ENCODE results near the gene TAS1R2. TPM values are rescaled to one million over a fixed set of nuclear protein-coding genes. Genes with fewer than 3 reads are reported as not detected.

The TAS1R2 gene
- total RNA-seq, 3 donors from 2014 or later = not detected

DNA sequence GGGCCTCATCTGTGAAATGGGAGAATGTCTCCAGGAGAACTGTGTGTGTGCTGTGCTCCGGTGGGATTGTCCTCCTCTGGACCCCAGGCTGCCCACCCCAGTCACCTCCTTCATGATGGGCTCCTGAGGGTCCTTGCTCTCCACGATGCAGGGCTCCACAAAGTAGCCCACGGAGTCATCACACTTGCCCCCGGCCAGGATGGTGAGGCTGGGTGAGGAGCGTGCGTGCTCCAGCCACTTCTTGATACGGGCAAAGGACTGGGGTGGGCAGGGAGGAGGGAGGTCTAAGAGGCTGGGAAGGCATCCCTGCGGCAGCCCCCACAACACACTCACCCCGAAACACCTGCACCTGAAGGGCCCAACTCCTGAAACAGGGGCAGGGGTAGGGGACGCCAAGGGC is 16.8 kb upstream of the TAS1R2 start:
- Histone ChIP-seq H3K4me1 (ENCODE audit: low read depth) (peaks cover 4% of the 10 kb centered on the region), H3K9me3 (no peaks in the 10 kb centered on the region), H3K4me3 (no peak overlapping the region), H3K36me3 (ENCODE audit: low read depth) (no peaks in the 10 kb centered on the region)
- TF ChIP-seq CTCF (IDR thresholded peaks at IDR 0.05) = no peak
- ATAC-seq (no peak), DNase-seq (no peak)
- intact Hi-C loops (cut with DNase I, micrococcal nuclease) = no loop called here

- DNase-seq (no peak), ATAC-seq (no peak)
- Histone ChIP-seq H3K9me3 (no peaks in the 10 kb centered on the region), H3K4me1 (ENCODE audit: low read depth) (peaks cover 4% of the 10 kb centered on the region), H3K36me3 (ENCODE audit: low read depth) (no peaks in the 10 kb centered on the region), H3K4me3 (no peak overlapping the region)
- no peak for TF ChIP-seq CTCF (IDR thresholded peaks at IDR 0.05)
- intact Hi-C loops (cut with DNase I, micrococcal nuclease) = no loop called here
Observed at GRCh38 chr1:18875796-18876128, 16.3 kb upstream of the TAS1R2 start.

- TF ChIP-seq CTCF (IDR thresholded peaks at IDR 0.05) = peak; percentile 86
- no peak overlapping the region for H3K4me3 ChIP-seq
- peaks cover 4% of the 10 kb centered on the region for H3K4me1 ChIP-seq (ENCODE audit: low read depth)
- intact Hi-C loops (cut with DNase I, micrococcal nuclease) = no loop called here
- no peaks in the 10 kb centered on the region for H3K36me3 ChIP-seq (ENCODE audit: low read depth)
- DNase-seq = peak; percentile 81 to 93 (median 90)
- ATAC-seq = peak; percentile 93
- no peaks in the 10 kb centered on the region for H3K9me3 ChIP-seq
Observed at GRCh38 chr1:18875107-18875795, 15.8 kb upstream of the TAS1R2 start.

DNA sequence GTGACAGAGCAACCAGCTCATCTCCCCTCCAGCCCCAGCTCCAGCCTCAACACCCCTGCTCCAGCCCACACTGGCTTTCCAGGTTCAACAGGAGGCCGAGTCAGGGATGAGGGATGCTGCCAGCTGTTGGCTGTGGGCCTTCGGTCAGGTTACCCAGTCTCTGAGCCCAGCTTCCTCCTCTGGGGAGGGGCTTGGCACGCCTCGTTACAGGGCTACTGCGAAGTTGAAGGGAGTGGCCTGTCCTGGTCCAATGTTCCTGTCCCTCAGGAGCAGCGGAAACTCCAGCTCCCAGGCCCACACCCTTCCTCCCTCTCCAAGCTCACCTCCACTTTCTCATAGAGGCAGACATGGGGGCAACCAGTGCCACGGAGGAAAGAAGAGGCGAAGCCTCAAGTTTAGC is 15.1 kb upstream of the TAS1R2 start:
- ATAC-seq = peak; percentile 83
- H3K9me3 ChIP-seq = no peaks in the 10 kb centered on the region
- no peak overlapping the region for H3K4me3 ChIP-seq
- DNase-seq = peak in 2 of 3 donors; percentile 64 to 66
- no peak for TF ChIP-seq CTCF (IDR thresholded peaks at IDR 0.05)
- intact Hi-C loops (cut with DNase I, micrococcal nuclease) = no loop called here
- H3K4me1 ChIP-seq (ENCODE audit: low read depth) = peaks cover 4% of the 10 kb centered on the region
- H3K36me3 ChIP-seq (ENCODE audit: low read depth) = no peaks in the 10 kb centered on the region

- no peak for TF ChIP-seq CTCF (IDR thresholded peaks at IDR 0.05)
- Histone ChIP-seq H3K9me3 (no peaks in the 10 kb centered on the region), H3K4me3 (no peak overlapping the region), H3K36me3 (ENCODE audit: low read depth) (no peaks in the 10 kb centered on the region), H3K4me1 (ENCODE audit: low read depth) (peaks cover 4% of the 10 kb centered on the region)
- DNase-seq (no peak), ATAC-seq (no peak)
- intact Hi-C loops (cut with DNase I, micrococcal nuclease) = no loop called here
Observed at GRCh38 chr1:18874036-18874435, 14.6 kb upstream of the TAS1R2 start.

Measured in mucosa of descending colon (tissue), 3 donors.